ENCODE measurements around the gene WDR44. TPM values are rescaled to one million over a fixed set of nuclear protein-coding genes. Genes with fewer than 3 reads are reported as not detected.

WDR44 gene
- total RNA-seq, 1 donor from 2014 or later: 7.1 TPM

DNA sequence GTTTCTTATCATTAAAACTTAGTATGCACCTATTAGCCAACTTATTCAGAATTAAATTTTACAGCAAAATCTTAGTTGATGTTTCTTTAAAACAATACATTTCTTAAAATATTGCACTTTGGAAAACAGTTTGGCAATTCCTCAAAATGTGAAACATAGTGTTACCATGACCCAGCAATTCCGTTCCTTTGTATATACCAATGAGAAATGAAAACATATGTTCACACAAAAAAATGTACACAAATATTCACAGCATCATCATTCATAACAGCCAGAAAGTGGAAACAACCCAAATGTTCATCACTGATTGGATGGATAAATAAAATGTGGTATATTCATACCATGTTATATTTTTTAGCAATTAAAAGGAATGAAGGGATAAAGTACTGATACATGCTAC lies 50.2 kb downstream of the WDR44 start:
- TF ChIP-seq, protein P1, sequence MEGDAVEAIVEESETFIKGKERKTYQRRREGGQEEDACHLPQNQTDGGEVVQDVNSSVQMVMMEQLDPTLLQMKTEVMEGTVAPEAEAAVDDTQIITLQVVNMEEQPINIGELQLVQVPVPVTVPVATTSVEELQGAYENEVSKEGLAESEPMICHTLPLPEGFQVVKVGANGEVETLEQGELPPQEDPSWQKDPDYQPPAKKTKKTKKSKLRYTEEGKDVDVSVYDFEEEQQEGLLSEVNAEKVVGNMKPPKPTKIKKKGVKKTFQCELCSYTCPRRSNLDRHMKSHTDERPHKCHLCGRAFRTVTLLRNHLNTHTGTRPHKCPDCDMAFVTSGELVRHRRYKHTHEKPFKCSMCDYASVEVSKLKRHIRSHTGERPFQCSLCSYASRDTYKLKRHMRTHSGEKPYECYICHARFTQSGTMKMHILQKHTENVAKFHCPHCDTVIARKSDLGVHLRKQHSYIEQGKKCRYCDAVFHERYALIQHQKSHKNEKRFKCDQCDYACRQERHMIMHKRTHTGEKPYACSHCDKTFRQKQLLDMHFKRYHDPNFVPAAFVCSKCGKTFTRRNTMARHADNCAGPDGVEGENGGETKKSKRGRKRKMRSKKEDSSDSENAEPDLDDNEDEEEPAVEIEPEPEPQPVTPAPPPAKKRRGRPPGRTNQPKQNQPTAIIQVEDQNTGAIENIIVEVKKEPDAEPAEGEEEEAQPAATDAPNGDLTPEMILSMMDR (IDR thresholded peaks at IDR 0.05; ENCODE audit: insufficient read depth, low read length, severe bottlenecking): no peak
- H3K36me3 ChIP-seq (ENCODE audit: control insufficient read depth, insufficient read depth, low read length): peaks cover 2% of the 10 kb centered on the region
- DNase-seq (ENCODE audit: low read depth): no peak
- H3K4me3 ChIP-seq (ENCODE audit: low read depth, low read length): no peak overlapping the region
- no peaks in the 10 kb centered on the region for H3K27me3 ChIP-seq (ENCODE audit: control insufficient read depth, insufficient read depth, low read length)
- no peak for FAIRE-seq

DNA sequence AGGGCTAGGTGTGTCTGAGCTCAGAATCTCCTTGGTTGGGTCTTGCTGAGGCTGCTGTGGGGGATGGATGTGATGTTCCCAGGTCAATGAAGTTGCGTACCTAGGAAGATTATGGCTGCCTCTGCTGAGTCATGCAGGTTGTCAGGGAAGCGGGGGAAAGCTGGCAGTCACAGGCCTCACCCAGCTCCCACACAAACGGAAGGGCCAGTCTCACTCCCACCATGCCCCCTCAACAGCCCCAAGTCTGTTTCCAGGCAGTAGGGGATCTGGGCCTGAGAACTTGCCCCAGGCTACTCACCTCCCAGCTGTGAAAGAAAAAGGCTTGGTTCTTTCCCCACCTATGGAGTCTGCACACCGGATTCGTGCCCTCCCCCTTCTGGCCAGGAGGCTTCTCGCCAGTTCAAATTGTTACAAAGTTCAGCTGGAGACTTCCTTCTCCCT lies 72.9 kb downstream of the WDR44 start:
- TF ChIP-seq, protein P1 (IDR thresholded peaks at IDR 0.05; ENCODE audit: insufficient read depth, low read length, severe bottlenecking): no peak
- Histone ChIP-seq H3K4me3 (ENCODE audit: low read depth, low read length) (no peak overlapping the region), H3K27me3 (ENCODE audit: control insufficient read depth, insufficient read depth, low read length) (no peaks in the 10 kb centered on the region), H3K36me3 (ENCODE audit: control insufficient read depth, insufficient read depth, low read length) (no peaks in the 10 kb centered on the region)
- DNase-seq (ENCODE audit: low read depth) (no peak), FAIRE-seq (no peak)

DNA sequence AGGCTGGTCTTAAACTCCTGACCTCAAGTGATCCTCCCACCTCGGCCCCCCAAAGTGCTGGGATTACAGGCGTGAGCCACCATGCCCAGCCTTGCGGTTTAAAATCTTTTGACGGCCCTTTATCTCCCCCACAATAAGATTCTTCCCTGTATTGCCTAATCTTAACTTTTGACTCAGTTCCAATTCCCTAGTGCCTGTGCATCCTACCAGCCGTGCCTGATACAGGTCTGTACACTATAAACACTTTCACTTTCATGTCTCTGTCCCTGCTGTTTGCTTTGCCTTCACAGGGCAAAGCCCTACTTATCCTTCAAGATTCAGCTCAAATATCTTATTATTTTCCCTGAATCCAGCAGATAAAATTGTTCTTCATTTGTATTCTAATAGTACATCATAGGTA lies 74.6 kb downstream of the WDR44 start:
- no peaks in the 10 kb centered on the region for H3K36me3 ChIP-seq (ENCODE audit: control insufficient read depth, insufficient read depth, low read length)
- TF ChIP-seq, protein P1 (IDR thresholded peaks at IDR 0.05; ENCODE audit: insufficient read depth, low read length, severe bottlenecking): no peak
- no peak overlapping the region for H3K4me3 ChIP-seq (ENCODE audit: low read depth, low read length)
- FAIRE-seq (no peak), DNase-seq (ENCODE audit: low read depth) (peak; percentile 18)
- no peaks in the 10 kb centered on the region for H3K27me3 ChIP-seq (ENCODE audit: control insufficient read depth, insufficient read depth, low read length)

DNA sequence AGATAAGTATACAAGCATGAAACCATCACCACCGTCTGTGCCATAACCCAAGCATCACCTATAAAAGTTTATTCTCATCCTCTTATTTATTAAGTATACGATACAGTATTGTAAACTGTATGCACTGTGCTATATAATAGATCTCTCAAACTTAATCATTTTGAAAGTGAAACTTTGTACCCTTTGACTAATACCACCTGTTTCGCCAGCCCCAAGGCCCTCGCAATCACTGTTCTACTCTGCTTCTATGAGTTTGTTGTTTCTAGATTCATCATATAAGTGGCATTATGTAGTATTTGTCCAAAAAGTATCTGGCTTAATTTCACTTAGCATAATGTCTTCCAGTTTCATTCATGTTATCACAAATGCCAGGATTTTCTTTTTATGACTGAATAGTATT lies 77.7 kb downstream of the WDR44 start:
- TF ChIP-seq, protein P1 (IDR thresholded peaks at IDR 0.05; ENCODE audit: insufficient read depth, low read length, severe bottlenecking): no peak
- no peak overlapping the region for H3K4me3 ChIP-seq (ENCODE audit: low read depth, low read length)
- DNase-seq (ENCODE audit: low read depth) (no peak), FAIRE-seq (no peak)
- H3K36me3 ChIP-seq (ENCODE audit: control insufficient read depth, insufficient read depth, low read length): no peaks in the 10 kb centered on the region
- no peaks in the 10 kb centered on the region for H3K27me3 ChIP-seq (ENCODE audit: control insufficient read depth, insufficient read depth, low read length)

DNA sequence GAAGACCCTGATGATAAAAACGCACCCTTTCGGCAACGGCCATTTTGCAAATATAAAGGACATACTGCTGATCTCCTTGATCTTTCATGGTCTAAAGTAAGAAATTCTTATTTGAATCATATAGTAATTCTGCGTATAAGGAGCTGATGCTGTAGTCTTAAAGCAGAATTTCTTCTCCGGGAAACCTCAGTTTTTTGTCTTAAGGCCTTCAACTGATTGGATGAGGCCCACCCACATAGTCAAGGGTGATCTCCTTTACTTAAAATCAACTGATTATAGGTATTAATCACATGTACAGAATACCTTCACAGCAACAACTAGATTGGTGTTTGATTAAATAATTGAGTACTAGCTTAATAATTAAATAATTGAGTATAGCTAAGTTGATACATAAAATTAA lies 86.9 kb downstream of the WDR44 start:
- DNase-seq (ENCODE audit: low read depth): no peak
- TF ChIP-seq, protein P1 (IDR thresholded peaks at IDR 0.05; ENCODE audit: insufficient read depth, low read length, severe bottlenecking): no peak
- FAIRE-seq: no peak
- Histone ChIP-seq H3K27me3 (ENCODE audit: control insufficient read depth, insufficient read depth, low read length) (no peaks in the 10 kb centered on the region), H3K4me3 (ENCODE audit: low read depth, low read length) (no peak overlapping the region), H3K36me3 (ENCODE audit: control insufficient read depth, insufficient read depth, low read length) (no peaks in the 10 kb centered on the region)

DNA sequence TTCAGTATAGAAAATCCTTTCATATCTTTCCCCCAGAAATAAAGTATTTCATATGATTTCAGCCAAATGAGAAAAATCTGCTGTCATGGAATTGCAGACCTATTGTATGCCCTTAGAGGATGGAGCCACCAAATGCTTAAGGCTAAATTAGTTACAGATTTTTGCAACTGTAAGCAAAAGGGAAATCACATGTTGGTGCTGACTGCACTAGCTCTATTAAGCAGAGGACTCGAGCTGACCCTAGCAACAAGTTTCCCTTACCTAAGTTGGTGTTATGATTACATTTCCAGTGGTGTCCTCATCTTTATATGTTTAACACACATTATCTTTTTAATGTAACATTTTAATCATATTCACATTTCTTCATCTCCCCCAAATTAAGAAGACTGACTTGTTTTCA lies 91.4 kb downstream of the WDR44 start:
- Histone ChIP-seq H3K27me3 (ENCODE audit: control insufficient read depth, insufficient read depth, low read length) (no peaks in the 10 kb centered on the region), H3K4me3 (ENCODE audit: low read depth, low read length) (no peak overlapping the region), H3K36me3 (ENCODE audit: control insufficient read depth, insufficient read depth, low read length) (no peaks in the 10 kb centered on the region)
- FAIRE-seq: no peak
- TF ChIP-seq, protein P1 (IDR thresholded peaks at IDR 0.05; ENCODE audit: insufficient read depth, low read length, severe bottlenecking): no peak
- DNase-seq (ENCODE audit: low read depth): no peak
